ENCODE measurements around the gene EXD2.
A peak's percentile ranks its signal among the peaks of the same experiment; 100 is the strongest.

The EXD2 gene

DNA sequence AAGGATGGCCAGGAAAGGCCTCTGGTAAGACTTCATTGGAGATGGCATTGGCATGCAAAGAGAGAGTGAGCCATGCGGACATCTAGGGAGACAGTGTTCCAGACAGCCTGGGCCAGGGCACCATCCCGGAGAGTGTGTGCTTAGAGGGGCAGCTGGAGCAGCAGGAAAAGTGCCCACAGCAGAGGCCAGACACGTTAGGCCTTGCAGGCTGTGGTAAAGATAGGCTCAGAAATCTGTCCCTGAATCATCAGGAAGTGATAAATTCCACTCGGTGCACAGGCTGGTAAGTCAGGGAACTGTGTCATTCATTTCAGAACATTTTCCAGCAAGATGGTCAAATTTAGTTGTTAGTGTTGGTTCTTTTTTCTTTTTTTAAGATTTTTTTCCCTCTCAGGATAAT, 77.5 kb downstream of the EXD2 start:
- H3K4me3 ChIP-seq (ENCODE audit: severe bottlenecking): no peak overlapping the region
- H3K4me1 ChIP-seq (ENCODE audit: insufficient read depth, poor library complexity, severe bottlenecking): no peaks in the 10 kb centered on the region
- no peak overlapping the region for H3K27ac ChIP-seq (ENCODE audit: poor library complexity, severe bottlenecking)
- no peaks in the 10 kb centered on the region for H3K9me3 ChIP-seq (ENCODE audit: severe bottlenecking)
- no peaks in the 10 kb centered on the region for H3K36me3 ChIP-seq (ENCODE audit: low read depth)
- TF ChIP-seq, protein P1, sequence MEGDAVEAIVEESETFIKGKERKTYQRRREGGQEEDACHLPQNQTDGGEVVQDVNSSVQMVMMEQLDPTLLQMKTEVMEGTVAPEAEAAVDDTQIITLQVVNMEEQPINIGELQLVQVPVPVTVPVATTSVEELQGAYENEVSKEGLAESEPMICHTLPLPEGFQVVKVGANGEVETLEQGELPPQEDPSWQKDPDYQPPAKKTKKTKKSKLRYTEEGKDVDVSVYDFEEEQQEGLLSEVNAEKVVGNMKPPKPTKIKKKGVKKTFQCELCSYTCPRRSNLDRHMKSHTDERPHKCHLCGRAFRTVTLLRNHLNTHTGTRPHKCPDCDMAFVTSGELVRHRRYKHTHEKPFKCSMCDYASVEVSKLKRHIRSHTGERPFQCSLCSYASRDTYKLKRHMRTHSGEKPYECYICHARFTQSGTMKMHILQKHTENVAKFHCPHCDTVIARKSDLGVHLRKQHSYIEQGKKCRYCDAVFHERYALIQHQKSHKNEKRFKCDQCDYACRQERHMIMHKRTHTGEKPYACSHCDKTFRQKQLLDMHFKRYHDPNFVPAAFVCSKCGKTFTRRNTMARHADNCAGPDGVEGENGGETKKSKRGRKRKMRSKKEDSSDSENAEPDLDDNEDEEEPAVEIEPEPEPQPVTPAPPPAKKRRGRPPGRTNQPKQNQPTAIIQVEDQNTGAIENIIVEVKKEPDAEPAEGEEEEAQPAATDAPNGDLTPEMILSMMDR (IDR thresholded peaks at IDR 0.05; ENCODE audit: poor library complexity, severe bottlenecking): no peak
- DNase-seq (ENCODE audit: low spot score) (peak; percentile 59), ATAC-seq (ENCODE audit: low read depth) (peak; percentile 78)
- H3K27me3 ChIP-seq (ENCODE audit: insufficient read depth, poor library complexity, severe bottlenecking): peaks cover 12% of the 10 kb centered on the region

DNA sequence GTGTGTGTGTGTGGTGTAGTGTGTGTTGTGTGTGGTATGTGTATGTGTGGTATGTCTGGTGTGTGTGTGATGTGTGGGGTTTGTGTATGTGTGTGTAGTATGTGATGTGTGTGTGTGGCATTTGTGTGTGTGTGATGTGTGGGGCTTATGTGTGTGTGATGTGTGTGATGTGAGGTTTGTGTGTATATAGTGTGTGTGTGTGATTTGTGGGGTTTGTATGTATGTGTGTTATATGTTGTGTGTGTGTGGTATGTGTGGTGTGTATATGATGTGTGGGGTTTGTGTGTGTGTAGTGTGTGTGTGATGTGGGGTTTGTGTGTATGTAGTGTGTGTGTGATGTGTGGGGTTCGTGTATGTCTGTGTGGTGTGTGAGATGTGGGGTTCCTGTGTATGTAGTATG, 78.1 kb downstream of the EXD2 start:
- Histone ChIP-seq H3K9me3 (ENCODE audit: severe bottlenecking) (no peaks in the 10 kb centered on the region), H3K27me3 (ENCODE audit: insufficient read depth, poor library complexity, severe bottlenecking) (peaks cover 6% of the 10 kb centered on the region), H3K36me3 (ENCODE audit: low read depth) (no peaks in the 10 kb centered on the region), H3K4me1 (ENCODE audit: insufficient read depth, poor library complexity, severe bottlenecking) (no peaks in the 10 kb centered on the region), H3K27ac (ENCODE audit: poor library complexity, severe bottlenecking) (no peak overlapping the region), H3K4me3 (ENCODE audit: severe bottlenecking) (no peak overlapping the region)
- ATAC-seq (ENCODE audit: low read depth): no peak
- TF ChIP-seq, protein P1 (IDR thresholded peaks at IDR 0.05; ENCODE audit: poor library complexity, severe bottlenecking): no peak
- no peak for DNase-seq (ENCODE audit: low spot score)

DNA sequence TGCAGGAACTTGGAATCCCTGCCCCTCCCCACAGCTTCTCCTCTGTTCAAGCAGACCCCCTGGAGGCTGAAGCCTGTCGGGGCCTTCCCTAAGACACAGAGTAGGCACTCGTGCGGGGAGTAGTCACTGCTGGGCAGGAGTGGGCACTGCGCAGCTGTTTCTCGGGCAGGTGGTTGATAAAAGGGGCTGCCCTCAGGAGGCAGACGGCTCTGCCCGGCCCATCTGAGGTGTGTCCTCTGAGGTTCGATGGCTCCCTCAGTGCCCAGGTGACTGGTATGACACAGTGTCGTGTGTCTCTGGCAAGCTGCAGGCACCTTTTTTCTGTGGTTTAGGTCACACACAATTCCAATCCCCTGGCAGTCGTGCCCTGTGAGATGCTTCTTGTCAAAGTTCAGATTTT, 78.8 kb downstream of the EXD2 start:
- no peaks in the 10 kb centered on the region for H3K36me3 ChIP-seq (ENCODE audit: low read depth)

DNA sequence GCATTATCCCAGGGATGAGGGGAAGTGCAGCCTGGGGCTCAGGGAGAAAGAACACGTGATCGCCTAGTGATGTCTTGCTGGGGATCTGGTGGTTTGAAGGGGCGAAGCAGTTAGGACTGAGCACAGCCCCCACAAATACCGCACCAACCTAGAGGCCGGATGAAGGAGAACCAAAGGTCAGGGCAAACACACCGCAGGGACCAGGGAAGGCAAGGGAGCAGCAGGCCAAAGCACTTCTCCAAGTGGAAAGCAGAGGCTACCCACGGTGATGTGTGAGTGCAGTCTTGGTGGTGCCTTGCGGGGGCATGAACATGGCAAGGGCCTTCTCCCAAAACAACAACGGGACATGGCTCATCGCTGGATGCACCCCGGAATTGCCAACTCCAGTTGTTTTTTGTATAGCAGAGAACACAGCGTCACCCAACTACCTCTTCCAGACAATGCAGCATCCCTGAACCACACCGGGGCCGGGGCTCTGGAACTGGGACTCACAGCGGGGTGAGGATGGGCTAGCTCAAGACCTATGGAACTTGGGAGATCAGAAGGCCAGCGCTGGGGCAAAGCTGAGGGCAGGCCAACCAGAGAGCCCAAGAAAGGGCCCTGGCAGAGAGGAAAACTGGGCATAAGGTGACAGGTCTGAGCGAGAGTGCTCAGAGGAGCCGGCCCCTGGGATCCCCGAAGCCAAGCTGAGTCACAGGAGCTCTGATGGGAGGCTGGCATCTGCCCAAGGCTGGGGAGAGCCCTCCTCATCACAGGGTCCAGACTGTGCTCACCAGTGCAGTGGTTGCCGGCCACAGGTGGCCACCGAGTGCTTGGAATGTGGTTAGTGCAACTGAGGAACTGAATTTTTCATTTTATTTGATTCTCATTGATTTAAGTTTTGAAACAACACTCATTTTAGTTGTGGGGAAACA, 79.8 kb downstream of the EXD2 start:
- H3K9me3 ChIP-seq (ENCODE audit: severe bottlenecking): no peaks in the 10 kb centered on the region
- no peak overlapping the region for H3K27ac ChIP-seq (ENCODE audit: poor library complexity, severe bottlenecking)
- H3K36me3 ChIP-seq (ENCODE audit: low read depth): no peaks in the 10 kb centered on the region
- H3K27me3 ChIP-seq (ENCODE audit: insufficient read depth, poor library complexity, severe bottlenecking): no peaks in the 10 kb centered on the region
- ATAC-seq (ENCODE audit: low read depth) (0 out of 3 replicates have a peak, but pooled peaks have one; percentile 19), DNase-seq (ENCODE audit: low spot score) (no peak)
- H3K4me1 ChIP-seq (ENCODE audit: insufficient read depth, poor library complexity, severe bottlenecking): no peaks in the 10 kb centered on the region
- no peak overlapping the region for H3K4me3 ChIP-seq (ENCODE audit: severe bottlenecking)
- TF ChIP-seq, protein P1 (IDR thresholded peaks at IDR 0.05; ENCODE audit: poor library complexity, severe bottlenecking): no peak

More for the DNA sequence above, 78.8 kb downstream of the EXD2 start:
- TF ChIP-seq, protein P1 (IDR thresholded peaks at IDR 0.05; ENCODE audit: poor library complexity, severe bottlenecking): no peak
- H3K27ac ChIP-seq (ENCODE audit: poor library complexity, severe bottlenecking): no peak overlapping the region
- ATAC-seq (ENCODE audit: low read depth) (no peak), DNase-seq (ENCODE audit: low spot score) (peak; percentile 55)
- no peaks in the 10 kb centered on the region for H3K4me1 ChIP-seq (ENCODE audit: insufficient read depth, poor library complexity, severe bottlenecking)
- H3K4me3 ChIP-seq (ENCODE audit: severe bottlenecking): no peak overlapping the region
- H3K9me3 ChIP-seq (ENCODE audit: severe bottlenecking): no peaks in the 10 kb centered on the region
- peaks cover 2% of the 10 kb centered on the region for H3K27me3 ChIP-seq (ENCODE audit: insufficient read depth, poor library complexity, severe bottlenecking)

DNA sequence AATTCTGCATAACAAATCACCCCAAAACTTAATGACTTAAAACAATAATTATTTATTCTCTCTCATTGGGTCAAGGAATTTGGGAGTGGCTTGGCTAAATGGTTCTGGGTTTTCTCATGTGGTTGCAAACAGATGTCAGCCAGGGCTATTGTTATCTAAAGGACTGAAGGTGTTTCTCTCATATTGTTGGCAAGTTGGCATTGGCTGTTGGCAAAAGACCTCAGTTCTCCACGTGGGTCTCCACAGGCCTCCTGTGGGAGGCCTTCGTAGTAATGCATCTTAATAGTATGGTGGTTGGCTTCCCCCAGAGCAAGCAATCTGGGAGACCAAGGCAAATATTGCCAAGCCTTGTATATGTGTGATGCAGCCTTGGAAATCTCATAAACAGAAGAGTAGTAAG, 83.0 kb downstream of the EXD2 start:
- no peaks in the 10 kb centered on the region for H3K9me3 ChIP-seq (ENCODE audit: severe bottlenecking)

More for the DNA sequence above, 83.0 kb downstream of the EXD2 start:
- TF ChIP-seq, protein P1 (IDR thresholded peaks at IDR 0.05; ENCODE audit: poor library complexity, severe bottlenecking): no peak
- DNase-seq (ENCODE audit: low spot score) (no peak), ATAC-seq (ENCODE audit: low read depth) (no peak)
- H3K27me3 ChIP-seq (ENCODE audit: insufficient read depth, poor library complexity, severe bottlenecking): no peaks in the 10 kb centered on the region
- no peaks in the 10 kb centered on the region for H3K4me1 ChIP-seq (ENCODE audit: insufficient read depth, poor library complexity, severe bottlenecking)
- H3K4me3 ChIP-seq (ENCODE audit: severe bottlenecking): no peak overlapping the region
- no peaks in the 10 kb centered on the region for H3K36me3 ChIP-seq (ENCODE audit: low read depth)
- no peak overlapping the region for H3K27ac ChIP-seq (ENCODE audit: poor library complexity, severe bottlenecking)
